Right atrium auricular region (tissue), 2 donors: ENCODE data around the gene SAMD15. TPM values are rescaled to one million over a fixed set of nuclear protein-coding genes. Genes with fewer than 3 reads are reported as not detected.

Source experiments
- DNase-seq: peaks from one replicate; pipeline ENCODE4 v3.0.0-alpha.2; 2019; ENCODE audit warnings: low spot score
- H3K27ac ChIP-seq, 2 donors: fragments of 200-600 bp; sonication (generic); 1 replicate in 1 of 2; 2 replicates in 1 of 2; pipeline ENCODE4 v1.5.1; 2016 to 2019
- H3K27me3 ChIP-seq, 2 donors: fragments of 200-600 bp; sonication (generic); one replicate each; pipeline versions ENCODE4 v1.5.1 to v1.6.0; 2017 to 2019
- H3K36me3 ChIP-seq: fragments of 200-600 bp; sonication (generic); one replicate; pipeline ENCODE4 v1.5.1; 2016
- H3K4me1 ChIP-seq, 2 donors: fragments of 200-600 bp; sonication (generic); one replicate each; pipeline versions ENCODE4 v1.5.1 to v1.6.0; 2017 to 2019
- H3K4me3 ChIP-seq, 2 donors: fragments of 200-600 bp; sonication (generic); 1 replicate in 1 of 2; 2 replicates in 1 of 2; pipeline ENCODE4 v1.5.1; 2017 to 2019; ENCODE audit warnings: mild to moderate bottlenecking in 1 of 2, moderate library complexity in 1 of 2
- H3K9me3 ChIP-seq, 2 donors: fragments of 200-600 bp; sonication (generic); one replicate each; pipeline ENCODE4 v1.5.1; 2019
- total RNA-seq, 2 donors: library from RNA; depleted of rRNA; stranded (reverse); fragments of >200 nt; gene quantifications; one replicate each; pipeline ENCODE4 v1.1.0, GENCODE V29; 2016
- TF ChIP-seq, protein P1 (sequence below), 2 donors: fragments of 200-600 bp; sonication (generic); IDR thresholded peaks; one replicate each; pipeline ENCODE4 v1.5.1; 2019; ENCODE audit warnings: antibody characterized with exemption in 2 of 2

Gene SAMD15
- total RNA-seq, 2 donors from 2014 or later, result 0.26 to 0.39 TPM

DNA sequence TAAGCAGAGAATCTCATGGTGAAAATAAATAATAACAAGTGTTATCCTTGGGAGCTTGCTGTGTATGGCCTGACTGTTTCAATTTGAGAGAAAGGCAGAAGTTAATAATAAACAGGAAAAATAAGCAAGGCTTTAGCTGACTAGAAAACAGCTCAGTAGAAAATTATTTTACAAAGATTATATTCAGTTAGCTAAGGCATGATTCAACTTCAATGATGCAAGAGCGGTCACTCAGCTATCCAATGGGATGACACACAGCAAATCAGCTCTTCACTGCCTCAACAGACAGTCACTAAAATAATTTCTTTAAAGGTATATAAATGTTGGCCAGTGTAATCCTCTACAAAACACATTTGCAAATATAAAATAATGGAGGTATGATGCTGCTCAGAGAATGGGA lies 37.8 kb upstream of the SAMD15 start:
- no peaks in the 10 kb centered on the region for H3K9me3 ChIP-seq
- no peaks in the 10 kb centered on the region for H3K27me3 ChIP-seq
- no peak for DNase-seq
- peaks cover 34% of the 10 kb centered on the region for H3K36me3 ChIP-seq
- H3K27ac ChIP-seq, result no peak overlapping the region
- no peaks in the 10 kb centered on the region for H3K4me1 ChIP-seq
- TF ChIP-seq, protein P1, sequence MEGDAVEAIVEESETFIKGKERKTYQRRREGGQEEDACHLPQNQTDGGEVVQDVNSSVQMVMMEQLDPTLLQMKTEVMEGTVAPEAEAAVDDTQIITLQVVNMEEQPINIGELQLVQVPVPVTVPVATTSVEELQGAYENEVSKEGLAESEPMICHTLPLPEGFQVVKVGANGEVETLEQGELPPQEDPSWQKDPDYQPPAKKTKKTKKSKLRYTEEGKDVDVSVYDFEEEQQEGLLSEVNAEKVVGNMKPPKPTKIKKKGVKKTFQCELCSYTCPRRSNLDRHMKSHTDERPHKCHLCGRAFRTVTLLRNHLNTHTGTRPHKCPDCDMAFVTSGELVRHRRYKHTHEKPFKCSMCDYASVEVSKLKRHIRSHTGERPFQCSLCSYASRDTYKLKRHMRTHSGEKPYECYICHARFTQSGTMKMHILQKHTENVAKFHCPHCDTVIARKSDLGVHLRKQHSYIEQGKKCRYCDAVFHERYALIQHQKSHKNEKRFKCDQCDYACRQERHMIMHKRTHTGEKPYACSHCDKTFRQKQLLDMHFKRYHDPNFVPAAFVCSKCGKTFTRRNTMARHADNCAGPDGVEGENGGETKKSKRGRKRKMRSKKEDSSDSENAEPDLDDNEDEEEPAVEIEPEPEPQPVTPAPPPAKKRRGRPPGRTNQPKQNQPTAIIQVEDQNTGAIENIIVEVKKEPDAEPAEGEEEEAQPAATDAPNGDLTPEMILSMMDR (IDR thresholded peaks at IDR 0.05), result no peak
- no peak overlapping the region for H3K4me3 ChIP-seq

- H3K9me3 ChIP-seq, result no peaks in the 10 kb centered on the region
- no peak overlapping the region for H3K4me3 ChIP-seq
- H3K27me3 ChIP-seq, result no peaks in the 10 kb centered on the region
- no peak overlapping the region for H3K27ac ChIP-seq
- peaks cover 34% of the 10 kb centered on the region for H3K36me3 ChIP-seq
- no peak for DNase-seq
- TF ChIP-seq, protein P1 (IDR thresholded peaks at IDR 0.05), result no peak
- H3K4me1 ChIP-seq, result no peaks in the 10 kb centered on the region
Measured at GRCh38 chr14:77340389-77340788, 36.8 kb upstream of the SAMD15 start.

- no peak for DNase-seq
- Histone ChIP-seq H3K4me1 (no peaks in the 10 kb centered on the region), H3K27me3 (no peaks in the 10 kb centered on the region), H3K27ac (no peak overlapping the region), H3K4me3 (no peak overlapping the region), H3K9me3 (no peaks in the 10 kb centered on the region), H3K36me3 (peaks cover 34% of the 10 kb centered on the region)
- TF ChIP-seq, protein P1 (IDR thresholded peaks at IDR 0.05), result no peak
Measured at GRCh38 chr14:77342726-77343397, 34.3 kb upstream of the SAMD15 start.

GRCh38 chr14:77343662-77344061 lies 33.5 kb upstream of the SAMD15 start:
- no peaks in the 10 kb centered on the region for H3K27me3 ChIP-seq
- H3K4me1 ChIP-seq, result no peaks in the 10 kb centered on the region
- H3K27ac ChIP-seq, result no peak overlapping the region
- no peaks in the 10 kb centered on the region for H3K9me3 ChIP-seq
- H3K4me3 ChIP-seq, result no peak overlapping the region
- TF ChIP-seq, protein P1 (IDR thresholded peaks at IDR 0.05), result no peak
- H3K36me3 ChIP-seq, result peaks cover 34% of the 10 kb centered on the region
- DNase-seq, result no peak

DNA sequence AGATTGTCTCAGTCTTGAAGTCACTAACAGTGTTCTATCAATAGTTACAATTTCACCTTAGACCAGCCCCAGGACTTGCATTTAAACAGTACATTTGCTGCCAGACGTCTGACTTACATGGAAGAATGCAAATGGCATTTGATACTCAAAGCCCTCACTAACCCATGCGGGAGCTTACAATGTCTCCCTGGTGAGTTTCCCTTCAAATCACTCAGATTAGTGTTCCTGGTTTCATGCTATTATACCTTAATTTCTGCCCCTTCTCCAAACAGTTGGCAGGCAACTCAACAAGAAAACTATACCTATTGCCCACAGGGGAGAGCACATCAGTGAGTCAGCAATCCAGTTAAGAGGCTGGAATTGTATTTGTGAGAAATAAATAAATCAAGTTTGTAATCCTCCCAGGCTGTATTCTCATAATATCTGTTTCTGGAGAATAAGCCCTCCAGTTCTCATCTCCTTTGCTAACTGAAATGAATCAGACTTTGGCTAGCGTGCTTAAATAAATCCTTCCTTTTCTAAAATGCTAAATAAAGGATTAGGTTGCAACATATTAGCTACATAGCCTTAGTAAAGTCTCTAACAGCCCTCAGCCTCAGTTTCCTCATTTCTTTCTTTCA lies 32.7 kb upstream of the SAMD15 start:
- no peak for DNase-seq
- H3K9me3 ChIP-seq, result no peaks in the 10 kb centered on the region
- TF ChIP-seq, protein P1 (IDR thresholded peaks at IDR 0.05), result no peak
- H3K4me3 ChIP-seq, result no peak overlapping the region
- H3K27ac ChIP-seq, result no peak overlapping the region
- H3K27me3 ChIP-seq, result no peaks in the 10 kb centered on the region
- H3K36me3 ChIP-seq, result peaks cover 36% of the 10 kb centered on the region
- no peaks in the 10 kb centered on the region for H3K4me1 ChIP-seq
